ENCODE results near the gene IPO5.

IPO5 gene

DNA sequence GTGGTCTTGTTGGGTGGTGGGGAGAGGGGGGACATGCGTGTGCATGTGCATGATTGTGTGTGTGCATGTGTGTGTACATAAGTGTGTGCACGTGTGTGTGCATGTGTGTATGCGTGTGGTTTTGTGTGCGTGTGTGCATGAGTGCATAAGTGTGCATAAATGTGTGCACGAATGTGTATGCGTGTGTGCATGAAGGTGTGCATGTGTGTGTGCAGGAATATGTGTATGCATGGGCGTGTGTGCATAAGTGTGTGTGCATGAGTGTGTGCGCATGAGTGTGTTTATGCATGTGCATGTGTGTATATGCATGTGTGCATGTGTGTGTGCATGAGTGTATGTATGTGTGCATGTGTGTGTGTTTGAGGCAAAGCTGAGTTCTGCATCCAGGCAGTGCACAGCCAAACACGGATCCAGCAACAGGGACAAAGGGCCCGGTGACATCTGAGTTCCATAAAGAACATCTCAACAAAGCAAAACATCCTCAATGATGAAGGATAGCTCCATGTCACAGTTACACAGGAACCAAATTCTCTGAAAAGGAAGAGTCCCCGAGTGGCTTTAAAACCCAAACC, 103.5 kb downstream of the IPO5 start:
- no peak for DNase-seq (ENCODE audit: low read depth, low spot score)

DNA sequence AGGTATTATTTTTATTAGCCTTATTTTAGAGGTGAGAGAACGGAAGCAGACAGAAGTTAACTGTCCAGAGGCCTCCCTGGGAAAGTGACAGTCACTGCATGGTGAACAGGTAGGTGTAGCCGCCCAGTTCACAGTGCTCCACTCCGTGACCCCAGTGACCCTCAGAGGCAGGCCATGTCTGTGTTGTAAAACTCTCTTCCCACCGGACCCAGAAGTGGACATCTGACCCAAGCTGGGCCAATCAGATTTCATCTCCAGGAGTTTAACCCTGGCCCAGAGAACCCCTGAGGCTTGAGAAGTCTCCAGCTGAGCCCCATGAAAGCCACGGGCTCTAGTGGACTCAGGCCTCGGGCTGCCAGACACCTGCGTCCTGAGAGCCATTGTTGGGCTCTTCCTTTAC, 105.8 kb downstream of the IPO5 start:
- DNase-seq (ENCODE audit: low read depth, low spot score) = no peak

DNA sequence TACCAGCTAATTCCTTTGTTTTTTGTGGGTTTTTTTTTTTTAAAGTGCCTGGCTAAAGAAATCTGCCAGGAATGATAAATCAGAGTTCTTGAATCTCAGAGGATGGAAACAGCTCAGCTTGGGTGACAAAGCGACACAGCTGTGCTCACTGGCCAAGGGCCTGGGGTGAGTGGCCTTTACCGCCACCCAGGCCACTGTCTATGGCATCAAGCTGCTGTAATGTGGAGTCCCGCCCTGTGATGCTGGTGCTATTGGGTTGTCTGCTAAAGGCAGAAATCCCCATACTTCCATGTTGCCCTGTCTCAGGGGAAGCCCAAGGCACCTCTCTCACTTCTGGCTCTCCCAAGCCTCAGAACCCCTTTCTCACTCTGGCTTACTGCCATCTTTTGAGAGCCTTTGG, 106.8 kb downstream of the IPO5 start:
- DNase-seq (ENCODE audit: low read depth, low spot score) = no peak

DNA sequence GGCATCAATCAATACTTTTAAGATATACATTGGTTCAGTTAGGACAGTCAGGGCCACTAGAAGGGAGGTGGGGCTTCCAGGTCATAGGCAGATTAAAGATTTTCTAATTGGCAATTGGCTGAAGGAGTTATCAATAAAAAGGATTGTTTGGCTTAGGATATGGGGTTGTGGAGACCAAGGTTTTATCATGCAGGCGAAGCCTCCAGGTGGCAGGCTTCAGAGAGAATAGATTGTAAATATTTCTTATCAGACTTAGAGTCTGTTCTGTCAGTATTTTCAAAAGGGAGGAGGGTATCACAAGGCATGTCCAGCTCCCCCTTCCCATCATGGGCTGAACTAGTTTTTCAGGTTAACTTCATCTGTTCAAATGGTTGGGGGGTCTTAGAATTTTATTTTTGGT, 112.0 kb downstream of the IPO5 start:
- no peak for DNase-seq (ENCODE audit: low read depth, low spot score)

DNA sequence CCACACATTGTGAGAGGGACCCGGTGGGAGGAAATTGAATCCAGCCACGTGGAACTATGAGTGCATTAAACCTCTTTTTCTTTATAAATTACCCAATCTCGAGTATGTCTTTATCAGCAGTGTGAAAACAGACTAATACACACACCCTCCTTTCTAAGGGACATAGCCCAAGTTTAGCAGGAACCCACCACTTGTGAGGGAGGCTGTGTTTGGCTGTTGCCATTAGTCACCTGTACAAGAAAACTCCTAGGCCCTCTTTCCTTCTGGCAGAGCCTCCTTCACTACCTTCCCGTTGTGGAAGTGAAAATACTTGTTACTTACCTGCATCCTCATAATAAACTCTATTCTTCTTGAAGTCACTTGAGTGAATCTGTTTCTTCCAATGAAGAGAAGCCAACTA, 113.2 kb downstream of the IPO5 start:
- DNase-seq (ENCODE audit: low read depth, low spot score) = no peak

DNA sequence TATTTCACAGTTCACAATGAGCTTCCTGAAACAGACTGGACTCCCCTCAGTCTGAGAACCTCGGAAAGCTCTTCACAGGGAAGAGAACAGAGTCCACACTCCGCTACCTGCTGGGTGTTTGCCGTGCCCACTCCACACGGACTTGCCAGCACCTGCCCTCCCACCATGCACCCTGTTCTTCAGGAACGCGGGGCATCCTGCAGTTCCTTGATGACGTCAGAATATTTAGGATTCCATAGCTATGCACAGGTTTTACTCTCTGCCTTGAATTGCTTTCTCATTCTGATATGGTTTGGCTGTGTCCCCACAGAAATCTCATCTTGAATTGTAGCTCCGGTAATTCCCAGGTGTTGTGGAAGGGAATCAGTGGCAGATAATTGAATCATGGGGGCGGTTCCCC, 115.0 kb downstream of the IPO5 start:
- no peak for DNase-seq (ENCODE audit: low read depth, low spot score)

DNA sequence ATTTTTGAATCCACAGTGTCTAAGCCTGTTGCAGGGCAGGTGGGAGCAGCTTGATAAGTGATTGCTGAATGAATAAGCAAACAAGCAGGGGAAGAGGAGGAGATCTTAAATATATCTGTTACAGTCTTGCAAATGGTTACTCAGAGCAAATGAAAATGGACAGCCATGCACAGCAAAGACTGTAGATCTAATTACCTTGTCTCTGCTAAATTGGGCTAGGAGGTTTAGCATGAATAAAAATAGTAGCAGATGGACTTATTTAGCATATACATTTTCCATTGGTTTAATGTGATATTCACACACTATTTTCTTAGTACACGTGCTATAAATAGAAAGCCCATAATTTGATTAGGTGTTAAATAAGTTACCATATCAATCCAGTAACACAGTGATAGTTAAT, 116.5 kb downstream of the IPO5 start:
- no peak for DNase-seq (ENCODE audit: low read depth, low spot score)

DNA sequence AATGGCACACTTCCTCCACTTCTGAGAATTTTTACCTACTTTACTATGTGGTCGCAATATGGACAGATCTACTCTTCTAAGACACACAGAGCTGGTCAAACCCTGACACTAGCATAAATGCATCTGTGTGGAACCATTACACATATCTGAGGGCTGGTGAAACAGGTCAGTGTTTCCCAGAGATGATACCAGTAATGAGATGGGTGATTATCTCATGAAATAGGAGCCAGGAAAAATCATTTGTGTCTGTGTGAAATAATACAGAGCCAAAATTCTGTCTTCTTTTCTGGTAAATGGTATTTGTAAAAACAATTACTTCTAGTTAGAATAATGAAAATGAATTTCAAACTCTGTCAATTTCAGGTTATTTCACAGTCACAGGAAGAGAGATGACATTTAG, 117.8 kb downstream of the IPO5 start:
- DNase-seq (ENCODE audit: low read depth, low spot score) = no peak

DNA sequence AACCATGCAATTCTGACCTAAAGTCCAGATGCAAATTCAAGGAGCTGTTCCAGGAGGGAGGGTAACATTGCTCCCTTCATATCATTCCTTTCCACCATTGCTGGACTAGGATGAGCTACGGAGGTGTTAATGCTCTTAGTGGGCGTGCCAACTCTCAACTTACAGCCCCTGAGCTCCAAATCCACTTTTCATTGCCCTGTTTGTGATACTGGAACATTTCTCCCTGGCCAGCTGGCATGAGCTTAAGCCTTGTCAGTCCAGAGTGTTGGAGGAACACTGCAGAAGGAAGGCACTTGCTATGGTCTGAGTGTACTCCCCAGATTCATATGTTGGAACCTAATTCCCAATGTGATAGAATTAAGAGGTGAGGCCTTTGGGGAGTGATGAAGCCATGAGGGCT, 119.0 kb downstream of the IPO5 start:
- no peak for DNase-seq (ENCODE audit: low read depth, low spot score)
